ENCODE measurements around the gene PAN3. TPM values are rescaled to one million over a fixed set of nuclear protein-coding genes. Genes with fewer than 3 reads are reported as not detected.
"Not testable (repeated sequence)": the region's sequence is repeated elsewhere in the genome, so short reads cannot be mapped to it uniquely, and the experiment has no call there.

PAN3 gene
- total RNA-seq, 1 donor from 2014 or later: 18.7 TPM

DNA sequence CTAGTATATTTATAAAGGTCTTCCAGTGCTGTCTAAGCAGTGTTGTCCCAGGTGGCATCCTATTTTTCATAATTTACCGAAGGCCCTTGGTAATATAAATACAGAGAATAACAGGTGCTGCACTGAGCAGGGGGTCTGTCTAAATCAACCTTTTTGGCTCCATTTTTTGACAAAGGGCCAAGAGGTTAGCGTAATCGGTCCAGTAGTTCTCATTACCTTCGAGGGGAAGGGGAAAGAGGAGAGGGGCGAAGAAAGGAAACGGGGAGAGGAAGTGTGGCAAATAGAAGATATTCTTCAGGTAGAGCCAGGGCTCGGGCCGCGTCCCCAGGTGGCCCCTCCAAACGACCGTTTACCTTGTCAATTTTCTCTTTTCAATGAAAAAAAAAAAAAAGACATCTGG, 749 bp upstream of the PAN3 start:
- peak overlapping the region; percentile 80 for H3K4me3 Mint-ChIP-seq (ENCODE audit: unreplicated experiment)

DNA sequence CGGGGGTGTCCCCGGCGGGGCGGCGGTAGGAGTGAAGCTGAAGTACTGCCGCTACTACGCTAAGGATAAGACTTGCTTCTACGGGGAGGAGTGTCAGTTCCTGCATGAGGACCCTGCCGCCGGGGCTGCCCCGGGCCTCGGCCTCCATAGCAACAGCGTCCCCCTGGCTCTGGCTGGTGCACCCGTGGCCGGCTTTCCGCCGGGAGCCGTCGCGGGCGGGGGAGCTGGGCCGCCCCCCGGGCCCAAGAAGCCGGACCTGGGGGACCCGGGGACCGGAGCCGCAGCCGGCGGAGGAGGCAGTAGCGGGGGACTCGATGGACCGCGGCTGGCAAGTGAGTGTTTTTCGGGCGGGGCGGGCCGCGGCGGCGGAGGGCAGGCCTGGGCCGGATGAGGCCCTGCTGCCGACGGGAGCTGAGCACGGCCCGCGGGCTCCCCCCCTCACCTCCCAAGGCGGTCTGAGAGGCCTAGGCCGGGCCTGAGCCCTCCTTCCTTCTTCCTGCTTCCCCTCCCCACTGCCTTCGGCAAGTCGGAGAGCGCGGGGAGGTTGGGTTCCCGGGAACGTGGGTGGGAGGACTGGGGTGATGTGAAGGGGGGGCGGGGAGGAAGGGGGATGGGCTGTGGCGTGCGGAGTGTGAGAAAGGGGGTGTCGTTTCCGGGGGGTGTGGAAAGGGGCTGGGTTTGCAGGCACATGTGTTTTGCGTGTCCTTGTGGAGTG, 568 bp downstream of the PAN3 start:
- H3K4me1 Mint-ChIP-seq (ENCODE audit: low read depth): peaks cover 34% of the 10 kb centered on the region
- no peaks in the 10 kb centered on the region for H3K27me3 Mint-ChIP-seq (ENCODE audit: low read depth)
- H3K9me3 Mint-ChIP-seq (ENCODE audit: low read depth): no peaks in the 10 kb centered on the region
- H3K4me3 Mint-ChIP-seq (ENCODE audit: unreplicated experiment): peak overlapping the region; percentile 80
- no peak for DNase-seq (ENCODE audit: low spot score)
- peak overlapping the region; percentile 87 for H3K27ac Mint-ChIP-seq (ENCODE audit: unreplicated experiment)
- no peaks in the 10 kb centered on the region for H3K36me3 Mint-ChIP-seq (ENCODE audit: low read depth)
- TF ChIP-seq, protein P1, sequence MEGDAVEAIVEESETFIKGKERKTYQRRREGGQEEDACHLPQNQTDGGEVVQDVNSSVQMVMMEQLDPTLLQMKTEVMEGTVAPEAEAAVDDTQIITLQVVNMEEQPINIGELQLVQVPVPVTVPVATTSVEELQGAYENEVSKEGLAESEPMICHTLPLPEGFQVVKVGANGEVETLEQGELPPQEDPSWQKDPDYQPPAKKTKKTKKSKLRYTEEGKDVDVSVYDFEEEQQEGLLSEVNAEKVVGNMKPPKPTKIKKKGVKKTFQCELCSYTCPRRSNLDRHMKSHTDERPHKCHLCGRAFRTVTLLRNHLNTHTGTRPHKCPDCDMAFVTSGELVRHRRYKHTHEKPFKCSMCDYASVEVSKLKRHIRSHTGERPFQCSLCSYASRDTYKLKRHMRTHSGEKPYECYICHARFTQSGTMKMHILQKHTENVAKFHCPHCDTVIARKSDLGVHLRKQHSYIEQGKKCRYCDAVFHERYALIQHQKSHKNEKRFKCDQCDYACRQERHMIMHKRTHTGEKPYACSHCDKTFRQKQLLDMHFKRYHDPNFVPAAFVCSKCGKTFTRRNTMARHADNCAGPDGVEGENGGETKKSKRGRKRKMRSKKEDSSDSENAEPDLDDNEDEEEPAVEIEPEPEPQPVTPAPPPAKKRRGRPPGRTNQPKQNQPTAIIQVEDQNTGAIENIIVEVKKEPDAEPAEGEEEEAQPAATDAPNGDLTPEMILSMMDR (IDR thresholded peaks at IDR 0.05): no peak

More for the DNA sequence above, 749 bp upstream of the PAN3 start:
- no peak for DNase-seq (ENCODE audit: low spot score)
- Mint-ChIP-seq H3K27me3 (ENCODE audit: low read depth) (no peaks in the 10 kb centered on the region), H3K4me1 (ENCODE audit: low read depth) (peaks cover 34% of the 10 kb centered on the region), H3K27ac (ENCODE audit: unreplicated experiment) (peak overlapping the region; percentile 99), H3K9me3 (ENCODE audit: low read depth) (no peaks in the 10 kb centered on the region), H3K36me3 (ENCODE audit: low read depth) (no peaks in the 10 kb centered on the region)
- TF ChIP-seq, protein P1 (IDR thresholded peaks at IDR 0.05): no peak

DNA sequence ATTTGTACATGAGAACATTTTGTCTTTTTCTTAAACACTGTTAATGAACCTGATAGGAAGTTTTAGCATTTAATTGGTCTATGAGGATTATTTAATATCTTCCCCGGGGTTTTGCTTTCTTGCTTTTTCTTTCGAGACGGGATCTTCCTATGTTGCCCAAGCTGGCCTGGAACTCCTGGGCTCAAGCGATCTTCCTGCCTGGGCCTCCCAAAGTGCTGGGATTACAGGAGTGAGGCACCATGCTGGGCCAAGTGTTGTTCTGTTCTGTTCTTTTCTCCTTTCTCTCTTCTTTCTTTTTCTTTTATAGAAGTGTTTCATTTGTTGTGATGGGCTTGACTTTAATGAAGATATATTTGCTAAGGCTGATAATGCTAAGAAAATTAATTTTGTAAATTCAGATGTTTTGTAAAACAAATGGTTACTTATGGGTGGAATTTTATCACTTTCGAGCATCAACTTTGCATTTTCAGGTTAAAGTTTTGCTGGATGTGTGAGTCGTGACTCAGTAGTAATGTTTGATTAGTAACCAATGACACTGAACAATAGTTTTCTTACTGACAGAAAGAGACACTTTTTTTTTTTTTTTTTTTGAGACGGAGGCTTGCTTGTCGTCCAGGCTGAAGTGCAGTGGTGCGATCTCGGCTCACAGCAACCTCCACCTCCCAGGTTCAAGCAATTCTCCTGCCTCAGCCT, 2.2 kb downstream of the PAN3 start:
- TF ChIP-seq, protein P1 (IDR thresholded peaks at IDR 0.05): no peak
- Mint-ChIP-seq H3K27ac (ENCODE audit: unreplicated experiment) (peak overlapping the region; percentile 87), H3K36me3 (ENCODE audit: low read depth) (no peaks in the 10 kb centered on the region), H3K27me3 (ENCODE audit: low read depth) (no peaks in the 10 kb centered on the region), H3K4me1 (ENCODE audit: low read depth) (peaks cover 34% of the 10 kb centered on the region), H3K9me3 (ENCODE audit: low read depth) (no peaks in the 10 kb centered on the region), H3K4me3 (ENCODE audit: unreplicated experiment) (peak overlapping the region; percentile 80)
- DNase-seq (ENCODE audit: low spot score): no peak

DNA sequence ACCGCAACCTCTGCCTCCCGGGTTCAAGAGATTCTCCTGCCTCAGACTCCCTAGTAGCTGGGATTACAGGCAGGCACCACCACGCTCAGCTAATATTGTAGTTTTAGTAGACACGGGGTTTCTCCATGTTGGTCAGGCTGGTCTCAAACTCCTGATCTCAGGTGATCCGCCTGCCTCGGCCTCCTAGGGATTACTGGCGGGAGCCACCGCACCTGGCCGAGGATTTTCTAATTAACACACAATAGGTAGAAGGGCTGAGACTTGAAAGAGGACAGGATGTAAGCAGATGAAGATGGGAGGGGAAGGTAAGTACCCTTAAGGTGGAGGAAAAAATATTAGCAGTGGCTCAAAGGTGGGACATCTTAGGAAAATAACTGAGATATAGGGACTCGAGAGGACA, 3.2 kb downstream of the PAN3 start:
- peak overlapping the region; percentile 63 for H3K27ac Mint-ChIP-seq (ENCODE audit: unreplicated experiment)
- H3K36me3 Mint-ChIP-seq (ENCODE audit: low read depth); H3K4me3 Mint-ChIP-seq (ENCODE audit: unreplicated experiment); H3K9me3 Mint-ChIP-seq (ENCODE audit: low read depth); H3K27me3 Mint-ChIP-seq (ENCODE audit: low read depth); DNase-seq (ENCODE audit: low spot score): not testable (repeated sequence)
- peaks cover 34% of the 10 kb centered on the region for H3K4me1 Mint-ChIP-seq (ENCODE audit: low read depth)

DNA sequence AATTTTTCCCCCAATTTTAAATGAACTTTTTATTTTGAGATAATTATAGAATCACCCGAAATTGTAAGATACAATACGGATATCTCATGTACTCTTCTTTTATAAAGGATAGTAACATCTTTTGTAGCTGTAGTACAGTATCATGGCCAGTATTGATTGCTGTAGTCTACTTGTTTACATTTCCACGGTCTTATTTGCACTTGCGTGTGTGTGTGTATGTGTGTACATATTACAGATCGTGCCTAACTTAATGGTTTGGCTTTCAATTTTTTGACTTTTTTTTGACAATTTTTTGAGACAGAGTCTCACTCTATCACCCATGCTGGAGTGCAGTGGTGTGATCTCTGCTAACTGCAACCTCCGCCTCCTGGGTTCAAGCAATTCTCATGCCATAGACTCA, 6.7 kb downstream of the PAN3 start:
- H3K9me3 Mint-ChIP-seq (ENCODE audit: low read depth): no peaks in the 10 kb centered on the region
- TF ChIP-seq, protein P1 (IDR thresholded peaks at IDR 0.05): no peak
- no peak for DNase-seq (ENCODE audit: low spot score)
- peaks cover 17% of the 10 kb centered on the region for H3K4me1 Mint-ChIP-seq (ENCODE audit: low read depth)
- no peak overlapping the region for H3K4me3 Mint-ChIP-seq (ENCODE audit: unreplicated experiment)
- no peak overlapping the region for H3K27ac Mint-ChIP-seq (ENCODE audit: unreplicated experiment)
- H3K36me3 Mint-ChIP-seq (ENCODE audit: low read depth): no peaks in the 10 kb centered on the region
- no peaks in the 10 kb centered on the region for H3K27me3 Mint-ChIP-seq (ENCODE audit: low read depth)

All from chondrocyte (in vitro differentiated cells).